H9 (cell line): ENCODE results near the gene PRKCA. TPM values are rescaled to one million over a fixed set of nuclear protein-coding genes. Genes with fewer than 3 reads are reported as not detected.

Experiments used
- DNase-seq: peaks from one replicate; pipeline ENCODE4 v3.0.0-alpha.2; 2017
- H2AFZ ChIP-seq: one replicate; pipeline ENCODE4 v1.6.1; 2013; ENCODE audit warnings: mild to moderate bottlenecking, low read length, control low read depth, moderate library complexity
- H2AK5ac ChIP-seq: 2 replicates; pipeline ENCODE4 v1.6.1; 2013; ENCODE audit warnings: low read length, control low read depth, mixed read lengths; ENCODE audit not compliant: insufficient read length
- H2BK120ac ChIP-seq: one replicate; pipeline ENCODE4 v1.6.1; 2013; ENCODE audit warnings: low read depth, mild to moderate bottlenecking, low read length, control low read depth, inconsistent platforms; ENCODE audit not compliant: poor library complexity, severe bottlenecking
- H2BK12ac ChIP-seq: 2 replicates; pipeline ENCODE4 v1.6.1; 2013; ENCODE audit warnings: low read length, control low read depth, mixed read lengths, low read depth; ENCODE audit not compliant: insufficient read length
- H2BK15ac ChIP-seq: 2 replicates; pipeline ENCODE4 v1.6.1; 2013; ENCODE audit warnings: low read depth, low read length, control low read depth
- H2BK20ac ChIP-seq: one replicate; pipeline ENCODE4 v1.6.1; 2013; ENCODE audit warnings: low read depth, mild to moderate bottlenecking, low read length, control low read depth, inconsistent platforms; ENCODE audit not compliant: poor library complexity, severe bottlenecking
- H2BK5ac ChIP-seq: 2 replicates; pipeline ENCODE4 v1.6.1; 2013; ENCODE audit warnings: low read length, control low read depth, mixed read lengths; ENCODE audit not compliant: insufficient read length
- H3K14ac ChIP-seq: 2 replicates; pipeline ENCODE4 v1.6.1; 2013; ENCODE audit warnings: low read length, control low read depth; ENCODE audit not compliant: insufficient read depth
- H3K18ac ChIP-seq: 2 replicates; pipeline ENCODE4 v1.6.1; 2013; ENCODE audit warnings: low read depth, mild to moderate bottlenecking, mixed read lengths, low read length, control low read depth; ENCODE audit not compliant: insufficient read length
- H3K23ac ChIP-seq: 2 replicates; pipeline ENCODE4 v1.6.1; 2013; ENCODE audit warnings: low read length, control low read depth, mixed read lengths, low read depth; ENCODE audit not compliant: insufficient read length
- H3K23me2 ChIP-seq: 2 replicates; pipeline ENCODE4 v1.6.1; 2013; ENCODE audit warnings: low read depth, mild to moderate bottlenecking, mixed read lengths, low read length, control low read depth; ENCODE audit not compliant: insufficient read length, poor library complexity, severe bottlenecking
- H3K27ac ChIP-seq: 2 replicates; pipeline ENCODE4 v1.5.1; 2013; ENCODE audit warnings: low read length, control low read depth, mixed read lengths, low read depth; ENCODE audit not compliant: insufficient read length
- H3K27me3 ChIP-seq: 2 replicates; pipeline ENCODE4 v1.6.1; 2013; ENCODE audit warnings: low read length, control low read depth, inconsistent platforms; ENCODE audit not compliant: insufficient read depth
- H3K4ac ChIP-seq: 2 replicates; pipeline ENCODE4 v1.6.1; 2013; ENCODE audit warnings: low read depth, mild to moderate bottlenecking, control low read depth, inconsistent platforms, low read length, moderate library complexity
- H3K4me1 ChIP-seq: 2 replicates; pipeline ENCODE4 v1.6.1; 2013; ENCODE audit warnings: low read length, control low read depth, inconsistent platforms; ENCODE audit not compliant: insufficient read depth
- H3K4me2 ChIP-seq: 2 replicates; pipeline ENCODE4 v1.6.1; 2013; ENCODE audit warnings: low read length, control low read depth, mixed read lengths; ENCODE audit not compliant: insufficient read length, insufficient read depth
- H3K56ac ChIP-seq: 2 replicates; pipeline ENCODE4 v1.6.1; 2013; ENCODE audit warnings: low read depth, mild to moderate bottlenecking, mixed read lengths, low read length, control low read depth; ENCODE audit not compliant: insufficient read length
- H3K79me1 ChIP-seq: 2 replicates; pipeline ENCODE4 v1.6.1; 2013; ENCODE audit warnings: low read depth, mild to moderate bottlenecking, moderate library complexity, low read length, control low read depth, inconsistent platforms; ENCODE audit not compliant: insufficient read depth, poor library complexity, severe bottlenecking
- H3K79me2 ChIP-seq: 2 replicates; pipeline ENCODE4 v1.6.1; 2013; ENCODE audit warnings: low read length, control low read depth, inconsistent platforms; ENCODE audit not compliant: insufficient read depth
- H3K9ac ChIP-seq: 2 replicates; pipeline ENCODE4 v1.6.1; 2013; ENCODE audit warnings: low read length, control low read depth, mixed read lengths; ENCODE audit not compliant: insufficient read length; ENCODE audit errors: extremely low read depth
- H3K9me3 ChIP-seq: one replicate; pipeline ENCODE4 v1.6.1; 2013; ENCODE audit warnings: low read depth, low read length, inconsistent platforms; ENCODE audit not compliant: control insufficient read depth
- H3T11ph ChIP-seq: one replicate; pipeline ENCODE4 v1.6.1; 2013; ENCODE audit warnings: mild to moderate bottlenecking, low read length, control low read depth, inconsistent platforms
- H4K20me1 ChIP-seq: one replicate; pipeline ENCODE4 v1.6.1; 2013; ENCODE audit not compliant: control insufficient read depth, insufficient read length, insufficient read depth
- H4K5ac ChIP-seq: 2 replicates; pipeline ENCODE4 v1.6.1; 2013; ENCODE audit warnings: low read depth, mild to moderate bottlenecking, mixed read lengths, low read length, control low read depth; ENCODE audit not compliant: insufficient read length
- H4K8ac ChIP-seq: replicated peaks from 2 replicates; pipeline ENCODE4 v1.6.1; 2013; ENCODE audit warnings: low read length, control low read depth, mixed read lengths, low read depth; ENCODE audit not compliant: insufficient read length
- H4K91ac ChIP-seq: 2 replicates; pipeline ENCODE4 v1.6.1; 2013; ENCODE audit warnings: low read depth, mild to moderate bottlenecking, moderate library complexity, mixed read lengths, low read length, control low read depth; ENCODE audit not compliant: insufficient read length
- H3K27ac Mint-ChIP-seq, 3 experiments: 2 replicates in 2 of 3; 3 replicates in 1 of 3; pipeline ENCODE4 v1.8.0; 2020 to 2021; ENCODE audit warnings: mixed read lengths in 3 of 3, mild to moderate bottlenecking in 1 of 3, moderate library complexity in 1 of 3
- H3K27me3 Mint-ChIP-seq: 2 replicates; pipeline ENCODE4 v1.8.0; 2021; ENCODE audit warnings: low read depth, mild to moderate bottlenecking, moderate library complexity, mixed read lengths
- H3K36me3 Mint-ChIP-seq, 3 experiments: 2 replicates in 2 of 3; 3 replicates in 1 of 3; pipeline ENCODE4 v1.8.0; 2020 to 2021; ENCODE audit warnings: low read depth in 3 of 3, mixed read lengths in 3 of 3; ENCODE audit not compliant: insufficient read depth in 1 of 3
- H3K4me1 Mint-ChIP-seq, 2 experiments: 2 replicates each; pipeline ENCODE4 v1.8.0; 2020; ENCODE audit warnings: mixed read lengths in 2 of 2
- H3K4me3 Mint-ChIP-seq, 2 experiments: 2 replicates in 1 of 2; 3 replicates in 1 of 2; pipeline ENCODE4 v1.8.0; 2020 to 2021; ENCODE audit warnings: mild to moderate bottlenecking in 2 of 2, mixed read lengths in 2 of 2, moderate library complexity in 1 of 2
- H3K9me3 Mint-ChIP-seq, 2 experiments: 2 replicates in 1 of 2; 3 replicates in 1 of 2; pipeline ENCODE4 v1.8.0; 2020; ENCODE audit warnings: mild to moderate bottlenecking in 2 of 2, mixed read lengths in 2 of 2, moderate library complexity in 1 of 2
- WGBS: extraction: QIAGEN DNeasy Blood & Tissue Kit; methylation state at CpG from one replicate; pipeline ENCODE4 v1.1.7; 2013; ENCODE audit warnings: missing lambda C conversion rate, low lambda C conversion rate, mixed read lengths; ENCODE audit not compliant: insufficient read length; ENCODE audit errors: extremely low coverage; 5-methylcytosine and 5-hydroxymethylcytosine counted together
- total RNA-seq: library from RNA; stranded (reverse); gene quantifications from 2 replicates; pipeline ENCODE4 v1.2.1, GENCODE V29; 2021
- TF ChIP-seq, protein P1 (sequence below): fragments of 200-600 bp; sonication (generic); conservative IDR thresholded peaks from 3 replicates; pipeline ENCODE4 v1.8.0; 2021; ENCODE audit warnings: antibody characterized with exemption, mild to moderate bottlenecking

The PRKCA gene
- total RNA-seq, 1 experiment from 2014 or later, result 10.5 TPM

DNA sequence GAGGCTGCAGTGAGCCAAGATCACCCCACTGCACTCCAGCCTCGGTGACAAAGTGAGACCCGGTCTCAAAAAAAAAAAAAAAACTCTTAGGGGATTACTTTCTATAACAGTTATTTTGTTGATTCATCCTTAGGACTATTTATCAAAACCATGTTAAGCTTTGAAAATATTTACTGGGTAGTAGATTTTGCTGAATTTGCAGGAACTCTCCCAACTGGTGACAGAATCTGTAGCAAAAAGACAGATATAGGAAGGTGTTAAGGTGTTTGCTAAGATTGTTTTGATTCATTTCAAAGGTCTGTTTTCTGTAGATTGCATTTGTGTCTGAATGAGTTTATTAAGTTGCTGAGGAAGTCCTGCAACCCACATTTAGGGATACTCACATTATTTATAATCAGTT is 192.6 kb downstream of the PRKCA start:
- no peak overlapping the region for H2BK15ac ChIP-seq
- H3T11ph ChIP-seq, result no peak overlapping the region
- no peak overlapping the region for H2BK20ac ChIP-seq
- Mint-ChIP-seq H3K36me3 (no peaks in the 10 kb centered on the region), H3K9me3 (no peaks in the 10 kb centered on the region), H3K27ac (no peak overlapping the region), H3K27me3 (no peaks in the 10 kb centered on the region), H3K4me3 (no peak overlapping the region), H3K4me1 (peaks cover 30 to 31% of the 10 kb centered on the region in 2 experiments)
- H4K91ac ChIP-seq, result no peak overlapping the region
- H4K20me1 ChIP-seq, result no peaks in the 10 kb centered on the region
- H4K8ac ChIP-seq, result no peak overlapping the region
- DNase-seq, result no peak
- H4K5ac ChIP-seq, result no peak overlapping the region
- H2BK12ac ChIP-seq, result no peak overlapping the region
- no peak overlapping the region for H3K4ac ChIP-seq
- H3K79me1 ChIP-seq, result no peaks in the 10 kb centered on the region
- H3K23me2 ChIP-seq, result no peaks in the 10 kb centered on the region
- TF ChIP-seq, protein P1, sequence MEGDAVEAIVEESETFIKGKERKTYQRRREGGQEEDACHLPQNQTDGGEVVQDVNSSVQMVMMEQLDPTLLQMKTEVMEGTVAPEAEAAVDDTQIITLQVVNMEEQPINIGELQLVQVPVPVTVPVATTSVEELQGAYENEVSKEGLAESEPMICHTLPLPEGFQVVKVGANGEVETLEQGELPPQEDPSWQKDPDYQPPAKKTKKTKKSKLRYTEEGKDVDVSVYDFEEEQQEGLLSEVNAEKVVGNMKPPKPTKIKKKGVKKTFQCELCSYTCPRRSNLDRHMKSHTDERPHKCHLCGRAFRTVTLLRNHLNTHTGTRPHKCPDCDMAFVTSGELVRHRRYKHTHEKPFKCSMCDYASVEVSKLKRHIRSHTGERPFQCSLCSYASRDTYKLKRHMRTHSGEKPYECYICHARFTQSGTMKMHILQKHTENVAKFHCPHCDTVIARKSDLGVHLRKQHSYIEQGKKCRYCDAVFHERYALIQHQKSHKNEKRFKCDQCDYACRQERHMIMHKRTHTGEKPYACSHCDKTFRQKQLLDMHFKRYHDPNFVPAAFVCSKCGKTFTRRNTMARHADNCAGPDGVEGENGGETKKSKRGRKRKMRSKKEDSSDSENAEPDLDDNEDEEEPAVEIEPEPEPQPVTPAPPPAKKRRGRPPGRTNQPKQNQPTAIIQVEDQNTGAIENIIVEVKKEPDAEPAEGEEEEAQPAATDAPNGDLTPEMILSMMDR, result no peak
- H3K9me3 ChIP-seq, result no peaks in the 10 kb centered on the region
- H3K4me2 ChIP-seq, result no peak overlapping the region
- no peak overlapping the region for H2BK120ac ChIP-seq
- no peak overlapping the region for H3K27ac ChIP-seq
- H2BK5ac ChIP-seq, result no peak overlapping the region
- no CpG with 5 or more reads among the region's 2 CpGs for WGBS
- H2AK5ac ChIP-seq, result no peak overlapping the region
- no peak overlapping the region for H2AFZ ChIP-seq
- H3K9ac ChIP-seq, result no peak overlapping the region
- no peak overlapping the region for H3K23ac ChIP-seq
- H3K56ac ChIP-seq, result no peak overlapping the region
- peaks cover 7% of the 10 kb centered on the region for H3K4me1 ChIP-seq
- H3K18ac ChIP-seq, result no peak overlapping the region
- H3K14ac ChIP-seq, result no peak overlapping the region
- H3K79me2 ChIP-seq, result no peaks in the 10 kb centered on the region
- no peaks in the 10 kb centered on the region for H3K27me3 ChIP-seq
